IMR-90 (cell line): ENCODE results near the gene COL4A5.

Source experiments
- BHLHE40 ChIP-seq: fragments of 150-350 bp; IDR thresholded peaks from 2 replicates; pipeline ENCODE4 v1.6.1; 2016; ENCODE audit warnings: mild to moderate bottlenecking, low read depth, low read length
- CEBPB ChIP-seq: IDR thresholded peaks from 2 replicates; pipeline ENCODE4 v1.6.1; 2012; ENCODE audit warnings: low read depth, low read length, improper control_type of control experiment
- CHD1 ChIP-seq: IDR thresholded peaks from 2 replicates; pipeline ENCODE4 v1.6.1; 2012; ENCODE audit warnings: low read depth, low read length, improper control_type of control experiment
- FOS ChIP-seq: fragments of 150-350 bp; IDR thresholded peaks from 2 replicates; pipeline ENCODE4 v1.6.1; 2016; ENCODE audit warnings: low read depth, low read length
- MAFK ChIP-seq: IDR thresholded peaks from 2 replicates; pipeline ENCODE4 v1.6.1; 2012; ENCODE audit warnings: low read depth, low read length, improper control_type of control experiment
- MAZ ChIP-seq: IDR thresholded peaks from 2 replicates; pipeline ENCODE4 v1.6.1; 2012; ENCODE audit warnings: low read depth, mild to moderate bottlenecking, low read length, improper control_type of control experiment, moderate library complexity, borderline replicate concordance
- MXI1 ChIP-seq: IDR thresholded peaks from 2 replicates; pipeline ENCODE4 v1.6.1; 2012; ENCODE audit warnings: low read depth, mild to moderate bottlenecking, low read length, moderate library complexity, borderline replicate concordance
- POLR2A ChIP-seq: IDR thresholded peaks from 2 replicates; pipeline ENCODE4 v1.6.1; 2012; ENCODE audit warnings: mild to moderate bottlenecking, low read depth, low read length
- RCOR1 ChIP-seq: IDR thresholded peaks from 2 replicates; pipeline ENCODE4 v1.6.1; 2012; ENCODE audit warnings: mild to moderate bottlenecking, low read length, improper control_type of control experiment; ENCODE audit not compliant: insufficient replicate concordance
- RFX5 ChIP-seq: IDR thresholded peaks from 2 replicates; pipeline ENCODE4 v1.8.0; 2012; ENCODE audit warnings: low read depth, mild to moderate bottlenecking, low read length, moderate library complexity
- SMC3 ChIP-seq: fragments of 150-350 bp; IDR thresholded peaks from 2 replicates; pipeline ENCODE4 v1.6.1; 2016; ENCODE audit warnings: low read depth, mild to moderate bottlenecking, antibody characterized with exemption, low read length, moderate library complexity
- TF ChIP-seq, protein P1 (sequence below): fragments of 150-350 bp; IDR thresholded peaks from 2 replicates; pipeline ENCODE4 v1.6.1; 2016; ENCODE audit warnings: low read depth, mild to moderate bottlenecking, low read length, moderate library complexity, borderline replicate concordance
- TF ChIP-seq, protein P2 (sequence below): conservative IDR thresholded peaks from 2 replicates; pipeline ENCODE4 v1.5.1; 2012; ENCODE audit warnings: mild to moderate bottlenecking, low read depth, low read length, improper control_type of control experiment
- TF ChIP-seq, protein P3 (sequence below): fragments of 150-350 bp; IDR thresholded peaks from 2 replicates; pipeline ENCODE4 v1.6.1; 2017; ENCODE audit warnings: mild to moderate bottlenecking, antibody characterized with exemption, low read length, low read depth

DNA sequence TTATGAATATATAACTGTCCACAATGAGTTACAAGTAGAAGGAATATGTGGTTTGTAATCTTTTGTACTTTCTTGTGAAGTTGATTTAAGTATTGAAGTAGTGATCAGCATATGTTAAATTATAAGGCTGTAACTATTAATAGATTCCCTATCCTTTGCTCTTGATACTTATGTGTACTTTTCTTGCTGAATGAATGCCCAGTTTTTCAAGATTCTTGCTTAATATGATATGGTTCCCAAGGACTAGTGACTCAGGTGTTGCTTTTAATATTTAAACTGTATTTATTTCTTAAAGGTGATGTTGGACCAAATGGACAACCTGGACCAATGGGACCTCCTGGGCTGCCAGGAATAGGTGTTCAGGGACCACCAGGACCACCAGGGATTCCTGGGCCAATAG is 175.0 kb downstream of the COL4A5 start:
- TF ChIP-seq, protein P1, sequence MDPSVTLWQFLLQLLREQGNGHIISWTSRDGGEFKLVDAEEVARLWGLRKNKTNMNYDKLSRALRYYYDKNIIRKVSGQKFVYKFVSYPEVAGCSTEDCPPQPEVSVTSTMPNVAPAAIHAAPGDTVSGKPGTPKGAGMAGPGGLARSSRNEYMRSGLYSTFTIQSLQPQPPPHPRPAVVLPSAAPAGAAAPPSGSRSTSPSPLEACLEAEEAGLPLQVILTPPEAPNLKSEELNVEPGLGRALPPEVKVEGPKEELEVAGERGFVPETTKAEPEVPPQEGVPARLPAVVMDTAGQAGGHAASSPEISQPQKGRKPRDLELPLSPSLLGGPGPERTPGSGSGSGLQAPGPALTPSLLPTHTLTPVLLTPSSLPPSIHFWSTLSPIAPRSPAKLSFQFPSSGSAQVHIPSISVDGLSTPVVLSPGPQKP: no peak
- TF ChIP-seq MAFK (no peak), POLR2A (no peak), RFX5 (no peak), CHD1 (no peak), BHLHE40 (no peak), MAZ (no peak), FOS (no peak), CEBPB (no peak), SMC3 (no peak), RCOR1 (no peak), MXI1 (no peak)
- TF ChIP-seq, protein P2, sequence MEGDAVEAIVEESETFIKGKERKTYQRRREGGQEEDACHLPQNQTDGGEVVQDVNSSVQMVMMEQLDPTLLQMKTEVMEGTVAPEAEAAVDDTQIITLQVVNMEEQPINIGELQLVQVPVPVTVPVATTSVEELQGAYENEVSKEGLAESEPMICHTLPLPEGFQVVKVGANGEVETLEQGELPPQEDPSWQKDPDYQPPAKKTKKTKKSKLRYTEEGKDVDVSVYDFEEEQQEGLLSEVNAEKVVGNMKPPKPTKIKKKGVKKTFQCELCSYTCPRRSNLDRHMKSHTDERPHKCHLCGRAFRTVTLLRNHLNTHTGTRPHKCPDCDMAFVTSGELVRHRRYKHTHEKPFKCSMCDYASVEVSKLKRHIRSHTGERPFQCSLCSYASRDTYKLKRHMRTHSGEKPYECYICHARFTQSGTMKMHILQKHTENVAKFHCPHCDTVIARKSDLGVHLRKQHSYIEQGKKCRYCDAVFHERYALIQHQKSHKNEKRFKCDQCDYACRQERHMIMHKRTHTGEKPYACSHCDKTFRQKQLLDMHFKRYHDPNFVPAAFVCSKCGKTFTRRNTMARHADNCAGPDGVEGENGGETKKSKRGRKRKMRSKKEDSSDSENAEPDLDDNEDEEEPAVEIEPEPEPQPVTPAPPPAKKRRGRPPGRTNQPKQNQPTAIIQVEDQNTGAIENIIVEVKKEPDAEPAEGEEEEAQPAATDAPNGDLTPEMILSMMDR: no peak
- TF ChIP-seq, protein P3, sequence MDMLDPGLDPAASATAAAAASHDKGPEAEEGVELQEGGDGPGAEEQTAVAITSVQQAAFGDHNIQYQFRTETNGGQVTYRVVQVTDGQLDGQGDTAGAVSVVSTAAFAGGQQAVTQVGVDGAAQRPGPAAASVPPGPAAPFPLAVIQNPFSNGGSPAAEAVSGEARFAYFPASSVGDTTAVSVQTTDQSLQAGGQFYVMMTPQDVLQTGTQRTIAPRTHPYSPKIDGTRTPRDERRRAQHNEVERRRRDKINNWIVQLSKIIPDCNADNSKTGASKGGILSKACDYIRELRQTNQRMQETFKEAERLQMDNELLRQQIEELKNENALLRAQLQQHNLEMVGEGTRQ: no peak
